ENCODE results near the gene CFAP54. TPM values are rescaled to one million over a fixed set of nuclear protein-coding genes. Genes with fewer than 3 reads are reported as not detected.
A peak's percentile ranks its signal among the peaks of the same experiment; 100 is the strongest.

CFAP54 gene
- total RNA-seq, 1 donor from 2014 or later: 1.1 TPM

DNA sequence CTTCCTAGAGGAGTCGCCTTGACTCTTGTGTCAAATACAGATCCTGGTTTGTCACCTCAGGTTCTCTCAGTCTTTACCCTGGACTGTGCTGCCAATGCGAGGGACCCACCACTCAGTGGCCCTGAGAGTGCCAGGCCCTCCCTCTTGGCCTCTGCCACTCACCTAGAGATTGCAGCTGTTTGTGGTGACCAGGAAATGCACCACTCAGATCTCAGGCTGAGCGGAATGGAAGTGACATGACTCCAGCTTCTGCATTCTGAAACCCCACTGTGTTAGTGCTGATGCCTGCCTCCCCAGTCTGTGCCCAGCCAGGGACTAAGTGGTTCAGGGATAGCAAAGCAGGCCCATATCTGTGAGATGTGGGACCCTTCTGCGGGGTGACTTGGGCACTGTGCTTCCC lies 389.9 kb downstream of the CFAP54 start:
- peak overlapping the region; percentile 66 for H3K27ac ChIP-seq (ENCODE audit: low read depth, low read length)
- H3K9ac ChIP-seq (ENCODE audit: low read length): peak overlapping the region; percentile 65

DNA sequence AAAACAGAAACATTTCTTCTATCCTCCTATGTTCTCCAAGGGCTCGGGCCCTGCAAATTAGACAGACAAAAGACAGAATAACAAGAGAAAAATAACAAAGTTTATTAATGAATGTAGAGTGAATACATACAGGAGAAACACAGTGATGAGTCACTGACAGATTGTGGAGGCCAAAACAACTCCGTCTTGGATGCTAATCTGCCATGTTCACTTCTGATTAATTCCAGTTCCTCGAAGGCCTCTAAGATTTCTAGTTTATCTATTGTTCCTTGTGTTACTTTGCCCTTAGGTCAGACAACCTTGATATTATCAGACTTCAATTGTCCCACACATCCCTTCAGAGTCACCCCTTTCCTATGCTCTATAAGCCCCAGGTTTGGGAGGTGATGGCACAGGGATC lies 390.8 kb downstream of the CFAP54 start:
- Mint-ChIP-seq H3K27me3 (ENCODE audit: low read depth, unreplicated experiment) (no peaks in the 10 kb centered on the region), H3K36me3 (ENCODE audit: low read depth, unreplicated experiment) (no peaks in the 10 kb centered on the region), H3K27ac (ENCODE audit: unreplicated experiment) (no peak overlapping the region), H3K4me1 (ENCODE audit: low read depth, unreplicated experiment) (peaks cover 26% of the 10 kb centered on the region), H3K9me3 (ENCODE audit: unreplicated experiment) (no peaks in the 10 kb centered on the region), H3K4me3 (ENCODE audit: unreplicated experiment) (no peak overlapping the region)
- Histone ChIP-seq H3K79me2 (ENCODE audit: insufficient read depth, low read length) (no peaks in the 10 kb centered on the region), H3K27me3 (ENCODE audit: insufficient read depth, low read length) (no peaks in the 10 kb centered on the region), H3K4me3 (ENCODE audit: insufficient read depth, low read depth, low read length) (no peak overlapping the region), H3K4me2 (ENCODE audit: low read length) (no peak overlapping the region), H3K9me3 (ENCODE audit: insufficient read depth, low read depth, low read length) (no peaks in the 10 kb centered on the region), H3K9ac (ENCODE audit: low read length) (no peak overlapping the region), H2AFZ (ENCODE audit: low read depth, low read length) (no peak overlapping the region), H3K27ac (ENCODE audit: low read depth, low read length) (peak overlapping the region; percentile 9), H4K20me1 (ENCODE audit: insufficient read depth, low read length) (no peaks in the 10 kb centered on the region), H3K4me1 (ENCODE audit: insufficient read depth, low read length) (peaks cover 34% of the 10 kb centered on the region), H3K36me3 (ENCODE audit: insufficient read depth, low read length) (no peaks in the 10 kb centered on the region)
- TF ChIP-seq EZH2 (IDR thresholded peaks at IDR 0.05; ENCODE audit: insufficient read depth, low read length): no peak
- TF ChIP-seq, protein P1, sequence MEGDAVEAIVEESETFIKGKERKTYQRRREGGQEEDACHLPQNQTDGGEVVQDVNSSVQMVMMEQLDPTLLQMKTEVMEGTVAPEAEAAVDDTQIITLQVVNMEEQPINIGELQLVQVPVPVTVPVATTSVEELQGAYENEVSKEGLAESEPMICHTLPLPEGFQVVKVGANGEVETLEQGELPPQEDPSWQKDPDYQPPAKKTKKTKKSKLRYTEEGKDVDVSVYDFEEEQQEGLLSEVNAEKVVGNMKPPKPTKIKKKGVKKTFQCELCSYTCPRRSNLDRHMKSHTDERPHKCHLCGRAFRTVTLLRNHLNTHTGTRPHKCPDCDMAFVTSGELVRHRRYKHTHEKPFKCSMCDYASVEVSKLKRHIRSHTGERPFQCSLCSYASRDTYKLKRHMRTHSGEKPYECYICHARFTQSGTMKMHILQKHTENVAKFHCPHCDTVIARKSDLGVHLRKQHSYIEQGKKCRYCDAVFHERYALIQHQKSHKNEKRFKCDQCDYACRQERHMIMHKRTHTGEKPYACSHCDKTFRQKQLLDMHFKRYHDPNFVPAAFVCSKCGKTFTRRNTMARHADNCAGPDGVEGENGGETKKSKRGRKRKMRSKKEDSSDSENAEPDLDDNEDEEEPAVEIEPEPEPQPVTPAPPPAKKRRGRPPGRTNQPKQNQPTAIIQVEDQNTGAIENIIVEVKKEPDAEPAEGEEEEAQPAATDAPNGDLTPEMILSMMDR (IDR thresholded peaks at IDR 0.05; ENCODE audit: insufficient read depth, low read depth, low read length): no peak
- FAIRE-seq (peak; percentile 26), DNase-seq (ENCODE audit: low read depth) (peak; percentile 58)

More for the DNA sequence above, 389.9 kb downstream of the CFAP54 start:
- Histone ChIP-seq H4K20me1 (ENCODE audit: insufficient read depth, low read length) (no peaks in the 10 kb centered on the region), H2AFZ (ENCODE audit: low read depth, low read length) (peak overlapping the region; percentile 46), H3K4me3 (ENCODE audit: insufficient read depth, low read depth, low read length) (peak overlapping the region; percentile 9), H3K36me3 (ENCODE audit: insufficient read depth, low read length) (no peaks in the 10 kb centered on the region), H3K79me2 (ENCODE audit: insufficient read depth, low read length) (no peaks in the 10 kb centered on the region), H3K27me3 (ENCODE audit: insufficient read depth, low read length) (no peaks in the 10 kb centered on the region), H3K4me1 (ENCODE audit: insufficient read depth, low read length) (peaks cover 34% of the 10 kb centered on the region), H3K4me2 (ENCODE audit: low read length) (peak overlapping the region; percentile 71), H3K9me3 (ENCODE audit: insufficient read depth, low read depth, low read length) (no peaks in the 10 kb centered on the region)
- Mint-ChIP-seq H3K9me3 (ENCODE audit: unreplicated experiment) (no peaks in the 10 kb centered on the region), H3K27ac (ENCODE audit: unreplicated experiment) (peak overlapping the region; percentile 8), H3K36me3 (ENCODE audit: low read depth, unreplicated experiment) (no peaks in the 10 kb centered on the region), H3K4me1 (ENCODE audit: low read depth, unreplicated experiment) (peaks cover 26% of the 10 kb centered on the region), H3K27me3 (ENCODE audit: low read depth, unreplicated experiment) (no peaks in the 10 kb centered on the region), H3K4me3 (ENCODE audit: unreplicated experiment) (no peak overlapping the region)
- TF ChIP-seq, protein P1 (IDR thresholded peaks at IDR 0.05; ENCODE audit: insufficient read depth, low read depth, low read length): no peak
- TF ChIP-seq EZH2 (IDR thresholded peaks at IDR 0.05; ENCODE audit: insufficient read depth, low read length): no peak
- DNase-seq (ENCODE audit: low read depth) (peak; percentile 47), FAIRE-seq (no peak)

DNA sequence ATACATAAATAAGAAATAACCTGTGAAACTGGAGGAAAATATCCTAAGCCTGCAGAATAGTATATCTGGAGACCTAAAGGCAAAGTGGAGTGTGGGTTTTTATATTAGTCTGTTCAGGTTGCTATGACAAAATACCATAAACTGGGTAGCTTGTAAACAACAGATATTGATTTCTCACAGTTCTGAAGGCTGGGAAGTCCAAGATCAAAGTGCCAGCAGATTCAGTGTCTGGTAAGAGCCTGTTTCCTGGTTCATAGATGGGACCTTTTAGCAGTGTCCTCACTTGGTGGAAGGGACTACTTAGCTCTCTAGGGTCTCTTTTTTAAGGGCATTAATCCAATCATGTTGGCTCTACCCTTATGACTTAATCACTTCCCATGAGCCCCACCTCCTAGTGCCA lies 392.2 kb downstream of the CFAP54 start:
- no peaks in the 10 kb centered on the region for H3K9me3 ChIP-seq (ENCODE audit: insufficient read depth, low read depth, low read length)
- H3K27me3 ChIP-seq (ENCODE audit: insufficient read depth, low read length): no peaks in the 10 kb centered on the region
- Mint-ChIP-seq H3K9me3 (ENCODE audit: unreplicated experiment) (no peaks in the 10 kb centered on the region), H3K4me1 (ENCODE audit: low read depth, unreplicated experiment) (peaks cover 32% of the 10 kb centered on the region), H3K36me3 (ENCODE audit: low read depth, unreplicated experiment) (no peaks in the 10 kb centered on the region), H3K27ac (ENCODE audit: unreplicated experiment) (no peak overlapping the region), H3K4me3 (ENCODE audit: unreplicated experiment) (no peak overlapping the region), H3K27me3 (ENCODE audit: low read depth, unreplicated experiment) (no peaks in the 10 kb centered on the region)
- no peaks in the 10 kb centered on the region for H3K36me3 ChIP-seq (ENCODE audit: insufficient read depth, low read length)
- no peak overlapping the region for H2AFZ ChIP-seq (ENCODE audit: low read depth, low read length)
- H3K4me3 ChIP-seq (ENCODE audit: insufficient read depth, low read depth, low read length): no peak overlapping the region
- DNase-seq (ENCODE audit: low read depth) (no peak), FAIRE-seq (no peak)
- TF ChIP-seq, protein P1 (IDR thresholded peaks at IDR 0.05; ENCODE audit: insufficient read depth, low read depth, low read length): no peak
- no peak for TF ChIP-seq EZH2 (IDR thresholded peaks at IDR 0.05; ENCODE audit: insufficient read depth, low read length)
- no peaks in the 10 kb centered on the region for H3K79me2 ChIP-seq (ENCODE audit: insufficient read depth, low read length)
- H3K27ac ChIP-seq (ENCODE audit: low read depth, low read length): no peak overlapping the region
- H3K9ac ChIP-seq (ENCODE audit: low read length): no peak overlapping the region
- no peak overlapping the region for H3K4me2 ChIP-seq (ENCODE audit: low read length)
- H4K20me1 ChIP-seq (ENCODE audit: insufficient read depth, low read length): no peaks in the 10 kb centered on the region
- H3K4me1 ChIP-seq (ENCODE audit: insufficient read depth, low read length): peaks cover 34% of the 10 kb centered on the region
